CD1c-positive myeloid dendritic cell (primary cell): Measurements from ENCODE around the gene SGPP2.
"Not testable (repeated sequence)": the region's sequence is repeated elsewhere in the genome, so short reads cannot be mapped to it uniquely, and the experiment has no call there.

Experiments
- DNase-seq: peaks from one replicate; pipeline ENCODE4 v3.0.0-alpha.2; 2016; ENCODE audit errors: extremely low spot score

The SGPP2 gene

GRCh38 chr2:222576171-222577081 is 152.1 kb downstream of the SGPP2 start:
- DNase-seq: no peak

- no peak for DNase-seq
These were observed 153.0 kb downstream of the SGPP2 start for GRCh38 chr2:222577341-222577740.

- DNase-seq: no peak
These were observed 158.6 kb downstream of the SGPP2 start for GRCh38 chr2:222582928-222583327.

- not testable (repeated sequence) for DNase-seq
These were observed 160.2 kb downstream of the SGPP2 start for GRCh38 chr2:222584589-222584988.

GRCh38 chr2:222591661-222592060 is 167.3 kb downstream of the SGPP2 start:
- DNase-seq: no peak

GRCh38 chr2:222592176-222592575 is 167.8 kb downstream of the SGPP2 start:
- no peak for DNase-seq

- DNase-seq: no peak
These were observed 170.3 kb downstream of the SGPP2 start for GRCh38 chr2:222594679-222595078.

GRCh38 chr2:222595581-222595980 is 171.2 kb downstream of the SGPP2 start:
- no peak for DNase-seq

- DNase-seq: no peak
These were observed 174.3 kb downstream of the SGPP2 start for GRCh38 chr2:222598611-222599010.

GRCh38 chr2:222603501-222603900 is 179.2 kb downstream of the SGPP2 start:
- DNase-seq: no peak

- no peak for DNase-seq
These were observed 180.6 kb downstream of the SGPP2 start for GRCh38 chr2:222604749-222605515.

GRCh38 chr2:222606306-222606705 is 182.0 kb downstream of the SGPP2 start:
- DNase-seq: no peak

GRCh38 chr2:222608081-222608480 is 183.7 kb downstream of the SGPP2 start:
- no peak for DNase-seq

GRCh38 chr2:222609381-222609780 is 185.0 kb downstream of the SGPP2 start:
- no peak for DNase-seq
